Measurements from ENCODE around the gene CLDN11. TPM values are rescaled to one million over a fixed set of nuclear protein-coding genes. Genes with fewer than 3 reads are reported as not detected.

Gene CLDN11
- polyA plus RNA-seq, 1 experiment, result 5.6 TPM

- DNase-seq (ENCODE audit: low read depth), result no peak
- POLR2A ChIA-PET, result no interaction called here
- Histone ChIP-seq H3K4me3 (ENCODE audit: low read depth, low read length) (no peak overlapping the region), H3K27me3 (ENCODE audit: control insufficient read depth, insufficient read depth, low read length) (no peaks in the 10 kb centered on the region), H3K36me3 (ENCODE audit: control insufficient read depth, insufficient read depth, low read length) (no peaks in the 10 kb centered on the region; the same call in 1 of the 2 replicates)
- CTCF ChIA-PET, result no interaction called here
- no peak for TF ChIP-seq CTCF (IDR thresholded peaks at IDR 0.05; ENCODE audit: insufficient read depth, low read depth, low read length)
Measured at GRCh38 chr3:170426240-170426797, 7.7 kb downstream of the CLDN11 start.

- ChIA-PET POLR2A (no interaction called here), CTCF (no interaction called here)
- DNase-seq (ENCODE audit: low read depth), result no peak
- no peak for TF ChIP-seq CTCF (IDR thresholded peaks at IDR 0.05; ENCODE audit: insufficient read depth, low read depth, low read length)
- H3K27me3 ChIP-seq (ENCODE audit: control insufficient read depth, insufficient read depth, low read length), result no peaks in the 10 kb centered on the region
- no peak overlapping the region for H3K4me3 ChIP-seq (ENCODE audit: low read depth, low read length)
- H3K36me3 ChIP-seq (ENCODE audit: control insufficient read depth, insufficient read depth, low read length), result peaks cover 2% of the 10 kb centered on the region
Measured at GRCh38 chr3:170428095-170428494, 9.4 kb downstream of the CLDN11 start.

DNA sequence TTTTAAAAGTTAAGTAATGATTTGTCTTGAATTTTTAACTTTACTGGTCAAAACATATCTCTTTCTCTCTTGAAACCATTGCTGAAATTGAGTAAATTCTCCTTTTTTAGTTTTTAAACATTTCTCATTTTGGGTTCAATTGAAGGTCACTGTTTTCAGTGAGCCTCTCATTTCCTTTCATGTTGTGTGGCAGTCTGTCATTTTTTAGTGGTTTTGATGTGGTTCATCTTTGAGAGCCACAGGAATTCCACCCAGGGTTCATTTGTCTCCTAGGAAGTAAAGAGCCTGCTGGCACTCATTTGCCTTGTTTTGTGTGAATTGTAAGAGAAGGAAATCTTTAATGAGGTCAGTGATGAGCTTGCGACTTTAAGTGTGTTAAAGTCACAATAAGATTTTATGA, 10.4 kb downstream of the CLDN11 start:
- TF ChIP-seq CTCF (IDR thresholded peaks at IDR 0.05; ENCODE audit: insufficient read depth, low read depth, low read length), result no peak
- Histone ChIP-seq H3K36me3 (ENCODE audit: control insufficient read depth, insufficient read depth, low read length) (peaks cover 2% of the 10 kb centered on the region), H3K27me3 (ENCODE audit: control insufficient read depth, insufficient read depth, low read length) (no peaks in the 10 kb centered on the region), H3K4me3 (ENCODE audit: low read depth, low read length) (no peak overlapping the region)
- ChIA-PET POLR2A (no interaction called here), CTCF (no interaction called here)
- DNase-seq (ENCODE audit: low read depth), result no peak

DNA sequence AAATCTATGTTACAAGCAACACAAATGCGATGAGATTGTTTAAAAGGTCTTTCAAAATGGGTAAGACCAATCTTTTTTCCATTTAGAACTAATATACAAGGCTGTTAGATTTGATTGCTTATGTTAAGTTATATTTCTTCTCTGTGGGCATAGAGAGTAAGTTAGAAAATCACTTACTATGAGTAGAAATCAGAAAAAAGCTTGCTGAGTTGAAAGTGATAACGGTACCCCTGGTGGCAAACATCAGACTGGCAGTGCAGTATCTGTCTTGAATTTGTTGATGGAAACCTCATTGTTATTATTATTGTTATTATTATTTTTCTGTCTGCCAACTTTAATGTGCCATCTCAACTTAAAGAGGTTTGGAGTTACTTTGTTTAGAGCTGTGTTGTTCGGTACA, 12.4 kb downstream of the CLDN11 start:
- TF ChIP-seq CTCF (IDR thresholded peaks at IDR 0.05; ENCODE audit: insufficient read depth, low read depth, low read length), result no peak
- no peak for DNase-seq (ENCODE audit: low read depth)
- H3K27me3 ChIP-seq (ENCODE audit: control insufficient read depth, insufficient read depth, low read length), result no peaks in the 10 kb centered on the region
- ChIA-PET POLR2A (interaction anchor here (0.7 kb wide), 1 partner anchor 371 kb away, joined by 4 read pairs; no protein-coding TSS in a partner anchor), CTCF (interaction anchor here (0.9 to 1.7 kb wide), 3 partner anchors 12 to 380 kb away, joined by 3 to 6 read pairs (median 3); partner anchors contain the start of gene CLDN11)
- H3K4me3 ChIP-seq (ENCODE audit: low read depth, low read length), result no peak overlapping the region
- peaks cover 3% of the 10 kb centered on the region for H3K36me3 ChIP-seq (ENCODE audit: control insufficient read depth, insufficient read depth, low read length)

DNA sequence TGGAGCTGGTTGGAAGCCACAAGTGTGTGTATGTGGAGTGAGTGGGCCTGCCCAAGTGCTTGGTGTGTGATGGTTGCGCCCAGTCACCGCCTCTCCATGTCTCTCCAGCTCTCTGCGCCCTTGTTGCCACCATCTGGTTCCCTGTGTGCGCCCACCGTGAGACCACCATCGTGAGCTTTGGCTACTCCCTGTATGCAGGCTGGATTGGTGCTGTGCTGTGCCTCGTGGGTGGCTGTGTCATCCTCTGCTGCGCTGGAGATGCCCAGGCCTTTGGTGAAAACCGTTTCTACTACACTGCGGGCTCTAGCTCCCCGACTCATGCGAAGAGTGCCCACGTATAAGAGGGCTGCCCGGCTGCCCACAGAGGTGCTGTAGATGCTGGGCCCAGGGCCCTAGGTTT, 13.7 kb downstream of the CLDN11 start:
- Histone ChIP-seq H3K36me3 (ENCODE audit: control insufficient read depth, insufficient read depth, low read length) (peaks cover 3% of the 10 kb centered on the region), H3K4me3 (ENCODE audit: low read depth, low read length) (no peak overlapping the region), H3K27me3 (ENCODE audit: control insufficient read depth, insufficient read depth, low read length) (no peaks in the 10 kb centered on the region)
- ChIA-PET POLR2A (no interaction called here), CTCF (no interaction called here)
- no peak for TF ChIP-seq CTCF (IDR thresholded peaks at IDR 0.05; ENCODE audit: insufficient read depth, low read depth, low read length)
- no peak for DNase-seq (ENCODE audit: low read depth)

Measured in BJ (cell line).